Osteoblast (primary cell): Measurements from ENCODE around the gene KCNC1. TPM values are rescaled to one million over a fixed set of nuclear protein-coding genes. Genes with fewer than 3 reads are reported as not detected.

ENCODE experiments used
- DNase-seq: peaks from one replicate; pipeline ENCODE4 v3.0.0; 2011; ENCODE audit warnings: low spot score, mixed read lengths; ENCODE audit not compliant: insufficient read length; ENCODE audit errors: missing footprints
- H2AFZ ChIP-seq: 2 replicates; pipeline ENCODE4 v1.6.0; 2011; ENCODE audit warnings: mild to moderate bottlenecking, low read length
- H3K27ac ChIP-seq: 2 replicates; pipeline ENCODE4 v1.5.1; 2011; ENCODE audit warnings: mild to moderate bottlenecking, low read depth, low read length, moderate library complexity
- H3K27me3 ChIP-seq: 2 replicates; pipeline ENCODE4 v1.6.0; 2012; ENCODE audit warnings: mild to moderate bottlenecking, control low read depth, inconsistent platforms, low read length, moderate library complexity; ENCODE audit not compliant: insufficient read depth
- H3K36me3 ChIP-seq: 2 replicates; pipeline ENCODE4 v1.5.1; 2011; ENCODE audit warnings: mild to moderate bottlenecking, low read length, control low read depth, moderate library complexity; ENCODE audit not compliant: insufficient read depth
- H3K4me1 ChIP-seq: 2 replicates; pipeline ENCODE4 v1.5.1; 2011; ENCODE audit warnings: mild to moderate bottlenecking, low read length, control low read depth, moderate library complexity; ENCODE audit not compliant: insufficient read depth
- H3K4me2 ChIP-seq: 2 replicates; pipeline ENCODE4 v1.6.0; 2011; ENCODE audit warnings: mild to moderate bottlenecking, low read length; ENCODE audit not compliant: insufficient read depth
- H3K4me3 ChIP-seq: fragments of 200-600 bp; sonication (generic); 3 replicates; pipeline ENCODE4 v1.5.1; 2012; ENCODE audit warnings: mild to moderate bottlenecking, low read length, inconsistent platforms; ENCODE audit not compliant: insufficient read depth
- H3K79me2 ChIP-seq: 2 replicates; pipeline ENCODE4 v1.6.0; 2012; ENCODE audit warnings: mild to moderate bottlenecking, low read length, control low read depth, inconsistent platforms; ENCODE audit not compliant: insufficient read depth
- H3K9me3 ChIP-seq: 2 replicates; pipeline ENCODE4 v1.5.1; 2011; ENCODE audit warnings: low read depth, low read length, control low read depth
- H4K20me1 ChIP-seq: 2 replicates; pipeline ENCODE4 v1.6.0; 2012; ENCODE audit warnings: mild to moderate bottlenecking, low read length, control low read depth; ENCODE audit not compliant: insufficient read depth
- CTCF ChIP-seq: IDR thresholded peaks from 2 replicates; pipeline ENCODE4 v1.5.1; 2011; ENCODE audit warnings: mild to moderate bottlenecking, low read depth, low read length, moderate library complexity; ENCODE audit errors: extremely low read depth
- total RNA-seq: library from RNA; depleted of rRNA; stranded (reverse); fragments of >200 nt; gene quantifications from 2 replicates; pipeline ENCODE4 v1.2.3, GENCODE V29; 2012

Gene KCNC1
- total RNA-seq, 1 donor, result under 0.01 TPM

- Histone ChIP-seq H3K4me1 (no peaks in the 10 kb centered on the region), H2AFZ (no peak overlapping the region), H3K36me3 (no peaks in the 10 kb centered on the region), H4K20me1 (no peaks in the 10 kb centered on the region), H3K27ac (no peak overlapping the region), H3K4me2 (no peak overlapping the region), H3K4me3 (no peak overlapping the region), H3K79me2 (no peaks in the 10 kb centered on the region), H3K9me3 (no peaks in the 10 kb centered on the region), H3K27me3 (peaks cover 8% of the 10 kb centered on the region)
- no peak for TF ChIP-seq CTCF
- DNase-seq, result peak; percentile 55
Observed at GRCh38 chr11:17772704-17773600, 38.4 kb downstream of the KCNC1 start.

- H3K27me3 ChIP-seq, result peaks cover 12% of the 10 kb centered on the region
- H3K4me3 ChIP-seq, result no peak overlapping the region
- H2AFZ ChIP-seq, result no peak overlapping the region
- no peaks in the 10 kb centered on the region for H3K9me3 ChIP-seq
- no peak for TF ChIP-seq CTCF
- H3K27ac ChIP-seq, result no peak overlapping the region
- no peaks in the 10 kb centered on the region for H3K4me1 ChIP-seq
- no peak overlapping the region for H3K4me2 ChIP-seq
- no peaks in the 10 kb centered on the region for H4K20me1 ChIP-seq
- no peaks in the 10 kb centered on the region for H3K79me2 ChIP-seq
- peak; percentile 66 for DNase-seq
- H3K36me3 ChIP-seq, result no peaks in the 10 kb centered on the region
Observed at GRCh38 chr11:17773674-17774073, 39.1 kb downstream of the KCNC1 start.

- no peak overlapping the region for H3K27ac ChIP-seq
- H3K36me3 ChIP-seq, result no peaks in the 10 kb centered on the region
- no peak for TF ChIP-seq CTCF
- DNase-seq, result peak; percentile 60
- no peaks in the 10 kb centered on the region for H3K79me2 ChIP-seq
- peaks cover 12% of the 10 kb centered on the region for H3K27me3 ChIP-seq
- no peak overlapping the region for H2AFZ ChIP-seq
- no peaks in the 10 kb centered on the region for H3K9me3 ChIP-seq
- H3K4me2 ChIP-seq, result no peak overlapping the region
- H3K4me1 ChIP-seq, result no peaks in the 10 kb centered on the region
- no peak overlapping the region for H3K4me3 ChIP-seq
- no peaks in the 10 kb centered on the region for H4K20me1 ChIP-seq
Observed at GRCh38 chr11:17774232-17775034, 39.9 kb downstream of the KCNC1 start.

- H3K27ac ChIP-seq, result no peak overlapping the region
- H3K9me3 ChIP-seq, result no peaks in the 10 kb centered on the region
- DNase-seq, result peak; percentile 18
- no peak overlapping the region for H3K4me3 ChIP-seq
- H3K79me2 ChIP-seq, result no peaks in the 10 kb centered on the region
- no peak for TF ChIP-seq CTCF
- H3K4me2 ChIP-seq, result no peak overlapping the region
- H2AFZ ChIP-seq, result no peak overlapping the region
- H3K27me3 ChIP-seq, result peaks cover 12% of the 10 kb centered on the region
- no peaks in the 10 kb centered on the region for H4K20me1 ChIP-seq
- no peaks in the 10 kb centered on the region for H3K4me1 ChIP-seq
- H3K36me3 ChIP-seq, result no peaks in the 10 kb centered on the region
Observed at GRCh38 chr11:17775035-17775348, 40.4 kb downstream of the KCNC1 start.
